ENCODE data around the gene HSD11B2.

HSD11B2 gene

GRCh38 chr16:67388191-67388590 is 42.7 kb upstream of the HSD11B2 start:
- H3K27ac ChIP-seq, result no peak overlapping the region
- DNase-seq, result no peak
- TF ChIP-seq CTCF (IDR thresholded peaks at IDR 0.05; ENCODE audit: low read depth, low read length, missing control alignments), result no peak
- no peaks in the 10 kb centered on the region for H3K36me3 ChIP-seq (replicated peaks)
- peaks cover 5% of the 10 kb centered on the region for H3K27me3 ChIP-seq (replicated peaks)
- in situ Hi-C loops (cut with HindIII; ENCODE audit: low pct_ligation_motif_present, low sequenced_read_pairs), result no loop called here
- H3K4me3 ChIP-seq (ENCODE audit: low read depth, low read length), result no peak overlapping the region

GRCh38 chr16:67388591-67388990 is 42.3 kb upstream of the HSD11B2 start:
- no peak for TF ChIP-seq CTCF (IDR thresholded peaks at IDR 0.05; ENCODE audit: low read depth, low read length, missing control alignments)
- no peak for DNase-seq
- Histone ChIP-seq H3K4me3 (ENCODE audit: low read depth, low read length) (no peak overlapping the region), H3K36me3 (replicated peaks) (no peaks in the 10 kb centered on the region), H3K27ac (no peak overlapping the region), H3K27me3 (replicated peaks) (peaks cover 5% of the 10 kb centered on the region)
- in situ Hi-C loops (cut with HindIII; ENCODE audit: low pct_ligation_motif_present, low sequenced_read_pairs), result no loop called here

- H3K27ac ChIP-seq, result no peak overlapping the region
- no peak for TF ChIP-seq CTCF (IDR thresholded peaks at IDR 0.05; ENCODE audit: low read depth, low read length, missing control alignments)
- H3K36me3 ChIP-seq (replicated peaks), result no peaks in the 10 kb centered on the region
- no peak for DNase-seq
- in situ Hi-C loops (cut with HindIII; ENCODE audit: low pct_ligation_motif_present, low sequenced_read_pairs), result no loop called here
- H3K27me3 ChIP-seq (replicated peaks), result peaks cover 9% of the 10 kb centered on the region
- H3K4me3 ChIP-seq (ENCODE audit: low read depth, low read length), result no peak overlapping the region
These were observed 40.8 kb upstream of the HSD11B2 start for GRCh38 chr16:67389911-67390815.

GRCh38 chr16:67390816-67391423 is 40.0 kb upstream of the HSD11B2 start:
- Histone ChIP-seq H3K27ac (no peak overlapping the region), H3K27me3 (replicated peaks) (peaks cover 4% of the 10 kb centered on the region), H3K4me3 (ENCODE audit: low read depth, low read length) (no peak overlapping the region), H3K36me3 (replicated peaks) (no peaks in the 10 kb centered on the region)
- in situ Hi-C loops (cut with HindIII; ENCODE audit: low pct_ligation_motif_present, low sequenced_read_pairs), result no loop called here
- DNase-seq, result no peak
- no peak for TF ChIP-seq CTCF (IDR thresholded peaks at IDR 0.05; ENCODE audit: low read depth, low read length, missing control alignments)

GRCh38 chr16:67391424-67392300 is 39.3 kb upstream of the HSD11B2 start:
- H3K27ac ChIP-seq, result no peak overlapping the region
- TF ChIP-seq CTCF (IDR thresholded peaks at IDR 0.05; ENCODE audit: low read depth, low read length, missing control alignments), result no peak
- peaks cover 4% of the 10 kb centered on the region for H3K27me3 ChIP-seq (replicated peaks)
- in situ Hi-C loops (cut with HindIII; ENCODE audit: low pct_ligation_motif_present, low sequenced_read_pairs), result no loop called here
- no peak for DNase-seq
- H3K36me3 ChIP-seq (replicated peaks), result no peaks in the 10 kb centered on the region
- no peak overlapping the region for H3K4me3 ChIP-seq (ENCODE audit: low read depth, low read length)

Data from brain microvascular endothelial cell (primary cell).